T-helper 22 cell (primary cell): Measurements from ENCODE around the gene KCTD17.

Experiments used
- DNase-seq: peaks from one replicate; pipeline ENCODE4 v3.0.0-alpha.2; 2020; ENCODE audit warnings: low read depth

Gene KCTD17

DNA sequence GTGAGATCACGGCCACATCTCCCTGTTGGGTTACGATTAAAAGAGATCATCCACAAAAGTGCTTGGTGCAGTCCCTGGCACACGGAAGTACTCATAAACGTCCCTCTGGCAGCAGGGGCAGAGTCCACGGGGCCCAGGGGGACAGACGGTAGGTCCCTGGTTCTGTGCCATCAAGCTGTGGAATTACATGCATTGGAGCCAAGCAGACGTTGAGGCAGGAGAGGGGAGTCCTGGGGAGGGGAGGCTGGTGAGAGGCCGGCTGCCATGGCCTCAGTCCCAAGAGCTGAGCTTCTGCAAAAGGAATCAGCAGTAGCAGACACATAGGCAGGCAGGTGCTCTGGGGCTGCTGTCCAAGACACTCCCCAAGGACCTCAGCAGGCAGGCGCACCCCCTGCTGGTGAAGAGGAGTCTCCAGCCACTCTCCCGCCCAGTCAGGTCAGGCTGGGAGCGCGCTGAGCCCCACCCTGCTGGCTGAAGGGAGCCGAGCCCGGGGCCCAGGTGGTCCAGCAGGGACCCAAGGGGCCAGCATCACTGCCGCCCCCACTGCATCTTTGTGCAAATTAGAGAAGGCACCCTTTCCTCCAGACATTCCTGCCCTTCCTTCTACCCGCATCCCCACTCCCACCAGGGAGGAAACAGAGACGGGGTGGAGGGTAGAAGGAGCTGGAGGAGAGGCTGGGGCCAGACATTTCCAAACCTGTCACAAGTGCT is 7.6 kb upstream of the KCTD17 start:
- DNase-seq: no peak

- DNase-seq: no peak
These were observed 6.6 kb upstream of the KCTD17 start for GRCh38 chr22:37044634-37045625.

DNA sequence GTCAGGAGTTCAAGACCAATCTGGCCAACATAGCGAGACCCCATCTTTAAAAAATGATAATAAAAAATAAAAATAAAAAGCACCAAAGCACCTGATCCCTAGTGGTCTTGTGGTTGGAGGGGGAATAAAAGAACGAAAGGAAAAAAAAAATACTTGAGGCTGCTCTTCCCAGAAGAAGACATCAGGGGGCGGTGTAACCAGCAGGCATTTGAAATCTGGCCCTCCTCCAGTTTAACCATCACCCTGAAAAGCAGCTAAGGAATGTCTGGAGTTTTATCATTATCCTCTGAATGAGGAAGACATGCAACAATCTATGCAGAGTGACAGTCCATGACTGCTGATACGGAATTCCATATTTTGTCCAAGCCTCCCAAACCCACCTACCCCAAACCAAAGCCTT is 5.6 kb upstream of the KCTD17 start:
- no peak for DNase-seq

GRCh38 chr22:37046589-37046988 is 5.0 kb upstream of the KCTD17 start:
- DNase-seq: no peak

- DNase-seq: no peak
These were observed 4.5 kb upstream of the KCTD17 start for GRCh38 chr22:37047006-37047405.

GRCh38 chr22:37048133-37048532 is 3.4 kb upstream of the KCTD17 start:
- DNase-seq: no peak

- DNase-seq: no peak
These were observed 2.3 kb upstream of the KCTD17 start for GRCh38 chr22:37049224-37049623.

GRCh38 chr22:37050913-37051312 is 629 bp upstream of the KCTD17 start:
- DNase-seq: no peak

- DNase-seq: no peak
These were observed 1.1 kb downstream of the KCTD17 start for GRCh38 chr22:37052386-37053309.

- no peak for DNase-seq
These were observed 1.9 kb downstream of the KCTD17 start for GRCh38 chr22:37053310-37054055.

DNA sequence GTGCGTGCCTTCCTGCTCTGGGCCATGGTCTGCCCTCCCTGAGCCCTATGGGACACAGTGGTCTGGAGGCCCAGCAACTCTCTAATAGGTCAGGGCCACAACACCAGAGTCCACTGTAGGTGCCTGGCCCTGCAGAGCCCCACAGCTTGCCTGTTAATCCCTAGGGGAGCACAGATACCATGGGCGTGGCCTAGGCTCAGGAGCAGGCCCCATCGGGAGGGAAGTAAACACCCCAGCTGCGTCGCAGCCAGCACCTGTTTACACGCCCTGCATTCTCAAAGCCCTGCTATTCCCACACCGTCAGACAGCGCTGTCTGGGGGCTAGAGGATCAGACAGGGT is 2.5 kb downstream of the KCTD17 start:
- no peak for DNase-seq

- no peak for DNase-seq
These were observed 3.2 kb downstream of the KCTD17 start for GRCh38 chr22:37054600-37055365.

DNA sequence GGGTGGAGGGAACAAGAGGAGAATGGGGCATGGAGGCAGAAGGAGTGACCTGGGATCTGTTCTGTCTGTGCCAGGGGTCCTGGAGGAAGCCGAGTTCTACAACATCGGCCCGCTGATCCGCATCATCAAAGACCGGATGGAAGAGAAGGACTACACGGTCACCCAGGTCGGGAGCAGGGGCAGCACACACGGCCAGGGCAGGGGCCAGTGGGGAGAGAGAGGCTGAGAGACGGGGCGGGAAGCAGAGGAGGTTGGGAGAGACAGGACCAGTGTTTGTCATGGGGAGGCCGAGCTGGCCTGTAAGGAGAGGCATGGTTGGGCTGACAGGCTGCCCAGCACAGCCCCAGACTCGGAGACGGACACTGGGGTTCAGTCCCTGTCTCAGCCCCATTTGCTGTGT is 4.7 kb downstream of the KCTD17 start:
- DNase-seq: no peak

DNA sequence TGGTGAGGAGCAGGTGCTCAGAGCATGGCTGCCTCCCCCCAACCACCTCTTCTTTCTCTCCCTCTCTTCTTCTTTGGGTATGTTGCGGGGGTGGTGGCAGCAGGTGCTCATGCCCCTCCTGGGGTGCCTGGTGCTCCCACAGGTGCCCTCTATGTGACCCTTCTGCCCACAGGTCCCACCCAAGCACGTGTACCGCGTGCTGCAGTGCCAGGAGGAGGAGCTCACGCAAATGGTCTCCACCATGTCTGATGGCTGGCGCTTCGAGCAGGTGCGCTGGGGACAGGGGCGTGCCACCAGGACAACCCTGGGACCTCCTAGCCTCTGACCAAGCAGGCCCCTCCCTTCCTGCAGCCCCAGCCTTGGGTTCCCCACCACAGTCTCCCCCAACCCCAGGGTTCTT is 5.7 kb downstream of the KCTD17 start:
- DNase-seq: no peak

DNA sequence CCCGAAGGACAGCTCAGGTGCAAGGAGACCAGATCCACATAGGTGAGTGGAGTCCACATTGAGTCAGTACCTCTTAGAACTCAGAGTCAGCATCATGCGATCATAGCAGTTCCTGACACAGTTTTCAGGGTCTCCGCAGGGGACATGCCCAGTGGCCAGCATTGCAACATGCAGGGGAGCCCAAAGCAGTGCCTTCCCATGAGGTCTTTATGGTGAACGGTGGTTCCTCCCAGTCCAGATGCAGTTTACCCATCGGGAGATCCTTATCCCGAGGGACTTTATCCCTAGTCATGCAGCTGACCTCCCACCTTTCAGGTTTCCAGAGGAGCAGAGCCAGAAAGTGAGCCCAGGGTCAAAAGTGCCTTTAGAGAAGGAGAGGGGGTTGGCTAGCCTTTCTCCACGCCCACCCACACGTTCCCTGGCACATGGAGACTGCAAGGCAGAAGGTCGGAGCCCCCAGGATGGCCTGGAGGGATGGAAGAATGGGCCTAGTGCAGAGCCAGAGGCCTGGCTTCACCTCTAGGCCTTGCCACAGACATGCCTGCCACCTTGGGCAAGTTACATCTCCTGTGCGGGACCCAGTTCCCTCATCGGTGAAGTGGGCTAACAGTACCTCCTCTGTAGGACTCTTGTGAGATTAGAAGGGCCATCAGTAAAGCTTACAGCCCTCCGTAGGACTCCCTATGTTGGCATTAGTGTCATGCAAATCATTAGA is 6.4 kb downstream of the KCTD17 start:
- no peak for DNase-seq

DNA sequence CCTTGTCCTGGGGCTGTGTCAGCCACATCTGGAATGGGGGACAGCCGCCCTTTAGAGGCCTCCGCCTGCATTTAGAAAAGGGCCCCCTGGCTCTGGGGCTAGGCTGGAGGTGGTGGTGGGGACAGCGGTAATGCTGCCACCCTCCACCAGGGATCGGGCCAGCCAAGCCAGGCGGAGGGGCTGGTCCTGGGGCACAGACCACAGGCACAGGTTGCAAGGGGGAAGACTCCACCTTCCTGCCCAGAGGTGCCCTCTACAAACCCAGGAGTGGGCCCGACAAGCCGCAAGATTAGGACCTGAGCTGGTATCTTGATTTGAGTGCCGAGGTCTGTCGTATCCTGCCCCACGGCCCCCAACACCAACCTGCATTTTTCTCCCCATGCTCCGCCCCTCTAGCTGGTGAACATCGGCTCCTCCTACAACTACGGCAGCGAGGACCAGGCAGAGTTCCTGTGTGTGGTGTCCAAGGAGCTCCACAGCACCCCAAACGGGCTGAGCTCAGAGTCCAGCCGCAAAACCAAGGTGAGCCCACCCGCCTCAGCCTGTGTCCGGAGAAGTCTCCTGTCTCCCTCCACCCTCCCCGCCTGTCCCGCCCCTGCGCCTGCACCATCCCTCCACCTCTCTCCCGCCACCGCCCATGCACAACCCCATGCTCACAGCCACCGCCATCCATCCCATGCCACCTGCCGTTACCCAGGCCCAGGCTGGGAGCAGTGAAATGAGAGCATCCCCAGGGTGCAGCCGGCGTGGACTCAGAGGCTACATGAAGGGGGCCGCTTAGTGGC is 7.6 kb downstream of the KCTD17 start:
- no peak for DNase-seq

GRCh38 chr22:37059876-37060449 is 8.4 kb downstream of the KCTD17 start:
- DNase-seq: no peak

DNA sequence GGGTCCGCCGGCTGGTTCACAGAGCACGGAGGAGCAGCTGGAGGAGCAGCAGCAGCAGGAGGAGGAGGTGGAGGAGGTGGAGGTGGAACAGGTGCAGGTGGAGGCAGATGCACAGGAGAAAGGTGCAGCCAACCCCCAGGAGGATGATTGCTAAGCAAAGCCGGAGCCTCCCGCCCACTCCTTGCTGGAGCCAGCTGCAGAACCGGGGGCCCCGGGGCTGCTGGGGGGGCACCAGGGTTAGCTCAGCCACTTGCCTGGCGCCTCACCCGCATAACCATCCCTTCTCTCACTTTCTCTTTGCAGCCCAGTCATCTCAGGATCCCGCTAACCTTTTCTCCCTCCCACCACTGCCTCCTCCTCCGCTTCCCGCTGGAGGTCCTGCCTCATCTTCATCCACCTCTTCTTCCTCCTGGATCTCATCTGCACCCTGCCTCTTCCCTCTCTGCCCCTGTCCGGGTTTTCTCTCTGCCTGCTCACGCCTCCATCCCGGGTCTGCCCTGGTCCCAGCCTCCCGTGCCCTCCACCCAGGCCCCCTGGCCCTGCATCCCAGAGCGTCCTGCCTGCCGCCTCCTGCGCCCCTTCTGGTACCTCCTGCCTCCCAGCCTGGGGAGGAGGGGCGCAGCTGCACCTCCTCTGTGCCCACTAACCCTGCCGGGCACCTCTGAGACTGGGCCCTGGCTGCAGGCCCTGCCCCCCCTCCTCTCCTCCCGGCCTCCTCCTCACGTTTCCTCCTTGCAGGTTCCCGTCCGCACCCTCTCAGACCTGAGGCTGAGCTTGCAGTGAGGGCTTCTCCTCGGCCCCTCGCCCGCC is 9.5 kb downstream of the KCTD17 start:
- DNase-seq: no peak
